Mesenchymal stem cell (in vitro differentiated cells and primary cell): Measurements from ENCODE around the gene MOBP.

ENCODE experiments used
- DNase-seq: peaks from one replicate; pipeline ENCODE4 v3.0.0-alpha.2; 2013
- H2AFZ ChIP-seq: one replicate; pipeline ENCODE4 v1.6.1; 2013; ENCODE audit warnings: low read depth, mild to moderate bottlenecking, control low read depth, inconsistent platforms, low read length, moderate library complexity
- H2AK5ac ChIP-seq: 2 replicates; pipeline ENCODE4 v1.6.1; 2013; ENCODE audit warnings: low read length, moderate library complexity, mild to moderate bottlenecking, inconsistent platforms; ENCODE audit not compliant: severe bottlenecking
- H2BK120ac ChIP-seq: one replicate; pipeline ENCODE4 v1.6.1; 2013; ENCODE audit warnings: low read depth, mild to moderate bottlenecking, inconsistent platforms, low read length, moderate library complexity
- H2BK12ac ChIP-seq, 2 experiments: one replicate each; pipeline ENCODE4 v1.6.1; 2013; ENCODE audit warnings: inconsistent platforms in 2 of 2, low read length in 2 of 2, mild to moderate bottlenecking in 2 of 2, moderate library complexity in 2 of 2, control low read depth in 1 of 2
- H2BK15ac ChIP-seq: one replicate; pipeline ENCODE4 v1.6.1; 2013; ENCODE audit warnings: mild to moderate bottlenecking, low read depth, inconsistent platforms; ENCODE audit not compliant: poor library complexity, severe bottlenecking
- H2BK5ac ChIP-seq: 2 replicates; pipeline ENCODE4 v1.6.1; 2013; ENCODE audit warnings: low read depth, mild to moderate bottlenecking, low read length, control low read depth, inconsistent platforms; ENCODE audit not compliant: poor library complexity, severe bottlenecking
- H3K14ac ChIP-seq, 2 experiments: one replicate each; pipeline ENCODE4 v1.6.1; 2013; ENCODE audit warnings: inconsistent platforms in 2 of 2, low read length in 2 of 2, control low read depth in 1 of 2, mild to moderate bottlenecking in 1 of 2, moderate library complexity in 1 of 2
- H3K18ac ChIP-seq, 2 experiments: one replicate each; pipeline ENCODE4 v1.6.1; 2013; ENCODE audit warnings: inconsistent platforms in 2 of 2, low read length in 2 of 2, control low read depth in 1 of 2, low read depth in 1 of 2, mild to moderate bottlenecking in 1 of 2
- H3K23ac ChIP-seq, 2 experiments: one replicate each; pipeline ENCODE4 v1.6.1; 2013; ENCODE audit warnings: inconsistent platforms in 2 of 2, low read length in 2 of 2, mild to moderate bottlenecking in 2 of 2, moderate library complexity in 2 of 2, control low read depth in 1 of 2
- H3K27ac ChIP-seq: 2 replicates; pipeline ENCODE4 v1.5.1; 2013; ENCODE audit warnings: mild to moderate bottlenecking, moderate library complexity, low read length, control low read depth, inconsistent platforms; ENCODE audit not compliant: poor library complexity, severe bottlenecking
- H3K27me3 ChIP-seq, 2 experiments: 2 replicates each; pipeline versions ENCODE4 v1.6.1 to v1.7.0; 2013; ENCODE audit warnings: low read length in 2 of 2, mild to moderate bottlenecking in 2 of 2, moderate library complexity in 2 of 2, control low read depth in 1 of 2, inconsistent platforms in 1 of 2; ENCODE audit not compliant: control insufficient read depth in 1 of 2, insufficient read depth in 1 of 2
- H3K36me3 ChIP-seq, 2 experiments: 2 replicates each; pipeline versions ENCODE4 v1.6.1 to v1.7.0; 2013; ENCODE audit warnings: low read length in 2 of 2, control low read depth in 1 of 2, inconsistent platforms in 1 of 2, low read depth in 1 of 2, mild to moderate bottlenecking in 1 of 2; ENCODE audit not compliant: insufficient read depth in 2 of 2, control insufficient read depth in 1 of 2
- H3K4ac ChIP-seq, 2 experiments: one replicate each; pipeline ENCODE4 v1.6.1; 2013; ENCODE audit warnings: inconsistent platforms in 2 of 2, low read length in 2 of 2, mild to moderate bottlenecking in 2 of 2, moderate library complexity in 2 of 2, control low read depth in 1 of 2, low read depth in 1 of 2
- H3K4me1 ChIP-seq: 2 replicates; pipeline ENCODE4 v1.6.1; 2013; ENCODE audit warnings: low read depth, low read length, control low read depth; ENCODE audit not compliant: control insufficient read depth, insufficient read depth
- H3K4me2 ChIP-seq: 2 replicates; pipeline ENCODE4 v1.6.1; 2013; ENCODE audit warnings: low read length, mild to moderate bottlenecking, inconsistent platforms; ENCODE audit not compliant: poor library complexity, severe bottlenecking
- H3K4me3 ChIP-seq, 2 experiments: 2 replicates each; pipeline versions ENCODE4 v1.5.1 to v1.7.0; 2013; ENCODE audit warnings: low read length in 2 of 2, mild to moderate bottlenecking in 2 of 2, control low read depth in 1 of 2, low read depth in 1 of 2; ENCODE audit not compliant: insufficient read depth in 1 of 2
- H3K79me1 ChIP-seq: replicated peaks from 2 replicates; pipeline ENCODE4 v1.6.1; 2013; ENCODE audit warnings: mild to moderate bottlenecking, control low read depth, low read length, inconsistent platforms; ENCODE audit not compliant: poor library complexity, severe bottlenecking
- H3K9ac ChIP-seq: 2 replicates; pipeline ENCODE4 v1.7.0; 2013; ENCODE audit warnings: mild to moderate bottlenecking, low read length, moderate library complexity
- H3K9me3 ChIP-seq: 2 replicates; pipeline ENCODE4 v1.7.0; 2013; ENCODE audit warnings: mild to moderate bottlenecking, low read length; ENCODE audit not compliant: control insufficient read depth
- H4K8ac ChIP-seq: one replicate; pipeline ENCODE4 v1.6.1; 2013; ENCODE audit warnings: inconsistent platforms, mild to moderate bottlenecking, low read length, moderate library complexity
- H4K91ac ChIP-seq: one replicate; pipeline ENCODE4 v1.6.1; 2013; ENCODE audit warnings: mild to moderate bottlenecking, low read length, inconsistent platforms
- WGBS: methylation state at CpG from one replicate; pipeline ENCODE4 v1.1.7; 2013; ENCODE audit warnings: mixed read lengths; 5-methylcytosine and 5-hydroxymethylcytosine counted together

The MOBP gene

GRCh38 chr3:39505866-39506742 is 38.6 kb downstream of the MOBP start:
- WGBS, result 21% methylated on average over 12 of the region's 12 CpGs
- no peak overlapping the region for H2BK12ac ChIP-seq
- no peak overlapping the region for H3K23ac ChIP-seq
- H3K36me3 ChIP-seq, result no peaks in the 10 kb centered on the region
- H3K4me3 ChIP-seq, result peak overlapping the region in 1 of 2 experiments; percentile 40
- H2AFZ ChIP-seq, result no peak overlapping the region
- H4K8ac ChIP-seq, result no peak overlapping the region
- DNase-seq, result no peak
- H3K9me3 ChIP-seq, result no peaks in the 10 kb centered on the region
- no peak overlapping the region for H3K9ac ChIP-seq
- H2AK5ac ChIP-seq, result no peak overlapping the region
- H3K27me3 ChIP-seq, result peaks cover 26 to 31% of the 10 kb centered on the region in 2 experiments
- H2BK5ac ChIP-seq, result no peak overlapping the region
- H2BK15ac ChIP-seq, result no peak overlapping the region
- no peaks in the 10 kb centered on the region for H3K4me1 ChIP-seq
- H3K4me2 ChIP-seq, result no peak overlapping the region
- H3K14ac ChIP-seq, result peak overlapping the region in 1 of 2 experiments; percentile 42
- H3K18ac ChIP-seq, result no peak overlapping the region
- no peak overlapping the region for H3K27ac ChIP-seq
- no peaks in the 10 kb centered on the region for H3K79me1 ChIP-seq
- H2BK120ac ChIP-seq, result no peak overlapping the region
- no peak overlapping the region for H3K4ac ChIP-seq
- H4K91ac ChIP-seq, result no peak overlapping the region

GRCh38 chr3:39506863-39507262 is 39.4 kb downstream of the MOBP start:
- H3K14ac ChIP-seq, result no peak overlapping the region
- H3K9ac ChIP-seq, result no peak overlapping the region
- no peak overlapping the region for H3K18ac ChIP-seq
- WGBS, result 67% methylated on average over 1 of the region's 1 CpG
- H2BK15ac ChIP-seq, result no peak overlapping the region
- H3K4me2 ChIP-seq, result no peak overlapping the region
- H3K27ac ChIP-seq, result no peak overlapping the region
- peak overlapping the region in 1 of 2 experiments; percentile 40 for H3K4me3 ChIP-seq
- H2BK120ac ChIP-seq, result no peak overlapping the region
- H3K4ac ChIP-seq, result no peak overlapping the region
- no peak overlapping the region for H2AK5ac ChIP-seq
- H3K4me1 ChIP-seq, result no peaks in the 10 kb centered on the region
- H3K79me1 ChIP-seq, result no peaks in the 10 kb centered on the region
- H3K36me3 ChIP-seq, result no peaks in the 10 kb centered on the region
- no peak overlapping the region for H2BK5ac ChIP-seq
- no peak overlapping the region for H2AFZ ChIP-seq
- H4K91ac ChIP-seq, result no peak overlapping the region
- no peak overlapping the region for H3K23ac ChIP-seq
- H3K27me3 ChIP-seq, result peaks cover 23 to 25% of the 10 kb centered on the region in 2 experiments
- no peaks in the 10 kb centered on the region for H3K9me3 ChIP-seq
- no peak for DNase-seq
- no peak overlapping the region for H4K8ac ChIP-seq
- no peak overlapping the region for H2BK12ac ChIP-seq

- Histone ChIP-seq H3K4me2 (no peak overlapping the region), H3K27me3 (peaks cover 8 to 23% of the 10 kb centered on the region in 2 experiments)
- WGBS, result 55% methylated on average over 3 of the region's 3 CpGs
These were observed 46.4 kb downstream of the MOBP start for GRCh38 chr3:39513791-39514369.

GRCh38 chr3:39515681-39516441 is 48.4 kb downstream of the MOBP start:
- no peak overlapping the region for H2BK12ac ChIP-seq
- no peak overlapping the region for H2BK5ac ChIP-seq
- no peaks in the 10 kb centered on the region for H3K4me1 ChIP-seq
- no peaks in the 10 kb centered on the region for H3K9me3 ChIP-seq
- peak overlapping the region; percentile 59 for H4K91ac ChIP-seq
- WGBS, result 71% methylated on average over 11 of the region's 11 CpGs
- H3K36me3 ChIP-seq, result no peaks in the 10 kb centered on the region
- no peak for DNase-seq
- no peak overlapping the region for H2AFZ ChIP-seq
- no peak overlapping the region for H2BK15ac ChIP-seq
- H3K79me1 ChIP-seq, result no peaks in the 10 kb centered on the region
- no peak overlapping the region for H3K18ac ChIP-seq
- H3K27ac ChIP-seq, result no peak overlapping the region
- H4K8ac ChIP-seq, result no peak overlapping the region
- no peak overlapping the region for H3K14ac ChIP-seq
- H3K4me2 ChIP-seq, result no peak overlapping the region
- no peak overlapping the region for H3K4me3 ChIP-seq
- H2BK120ac ChIP-seq, result no peak overlapping the region
- H3K9ac ChIP-seq, result no peak overlapping the region
- H3K4ac ChIP-seq, result no peak overlapping the region
- H3K27me3 ChIP-seq, result peaks cover 13 to 30% of the 10 kb centered on the region in 2 experiments
- no peak overlapping the region for H3K23ac ChIP-seq
- no peak overlapping the region for H2AK5ac ChIP-seq

More at GRCh38 chr3:39513791-39514369, 46.4 kb downstream of the MOBP start:
- H3K27ac ChIP-seq, result no peak overlapping the region
- no peak overlapping the region for H4K91ac ChIP-seq
- no peaks in the 10 kb centered on the region for H3K36me3 ChIP-seq
- no peaks in the 10 kb centered on the region for H3K79me1 ChIP-seq
- no peak overlapping the region for H2AK5ac ChIP-seq
- no peak overlapping the region for H2BK12ac ChIP-seq
- no peaks in the 10 kb centered on the region for H3K4me1 ChIP-seq
- no peak overlapping the region for H3K18ac ChIP-seq
- H3K4me3 ChIP-seq, result no peak overlapping the region
- H3K14ac ChIP-seq, result no peak overlapping the region
- H3K4ac ChIP-seq, result no peak overlapping the region
- no peak overlapping the region for H2BK5ac ChIP-seq
- H2BK120ac ChIP-seq, result no peak overlapping the region
- no peak overlapping the region for H2BK15ac ChIP-seq
- H3K23ac ChIP-seq, result no peak overlapping the region
- H2AFZ ChIP-seq, result no peak overlapping the region
- no peak overlapping the region for H3K9ac ChIP-seq
- H4K8ac ChIP-seq, result no peak overlapping the region
- no peak for DNase-seq
- H3K9me3 ChIP-seq, result no peaks in the 10 kb centered on the region
